GM12874 (cell line): ENCODE data around the gene TBC1D14.

ENCODE experiments used
- TF ChIP-seq, protein P1 (sequence below): IDR thresholded peaks from 2 replicates; pipeline ENCODE4 v1.5.1; 2011; ENCODE audit warnings: low read depth, mild to moderate bottlenecking, control low read depth, low read length, moderate library complexity; ENCODE audit not compliant: insufficient read depth

The TBC1D14 gene

DNA sequence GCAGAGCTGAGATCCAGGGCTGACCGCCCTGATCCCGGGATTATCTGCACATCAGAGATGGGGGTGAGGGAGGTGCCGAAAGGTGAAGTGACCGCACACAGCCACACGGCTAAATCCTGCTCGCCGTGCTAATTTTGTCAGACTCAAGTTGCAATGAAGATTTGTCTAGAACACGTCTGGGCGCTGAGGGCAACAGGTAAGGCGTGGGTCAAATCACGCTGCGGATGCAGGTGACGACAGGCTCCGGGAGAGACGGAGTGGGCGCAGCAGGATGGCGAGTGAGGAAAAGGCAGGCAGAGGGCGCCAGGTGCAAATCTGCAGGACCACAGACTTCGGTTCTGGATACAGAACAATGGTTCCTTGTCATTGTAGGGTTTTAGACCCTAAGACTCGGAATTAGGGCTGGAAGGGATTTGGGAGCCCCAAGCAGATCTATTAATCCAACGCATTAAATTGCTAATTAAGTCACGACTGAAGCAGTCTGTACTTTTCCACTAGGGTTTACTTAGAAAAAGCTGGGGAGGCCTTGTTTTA, 1.9 kb upstream of the TBC1D14 start:
- TF ChIP-seq, protein P1, sequence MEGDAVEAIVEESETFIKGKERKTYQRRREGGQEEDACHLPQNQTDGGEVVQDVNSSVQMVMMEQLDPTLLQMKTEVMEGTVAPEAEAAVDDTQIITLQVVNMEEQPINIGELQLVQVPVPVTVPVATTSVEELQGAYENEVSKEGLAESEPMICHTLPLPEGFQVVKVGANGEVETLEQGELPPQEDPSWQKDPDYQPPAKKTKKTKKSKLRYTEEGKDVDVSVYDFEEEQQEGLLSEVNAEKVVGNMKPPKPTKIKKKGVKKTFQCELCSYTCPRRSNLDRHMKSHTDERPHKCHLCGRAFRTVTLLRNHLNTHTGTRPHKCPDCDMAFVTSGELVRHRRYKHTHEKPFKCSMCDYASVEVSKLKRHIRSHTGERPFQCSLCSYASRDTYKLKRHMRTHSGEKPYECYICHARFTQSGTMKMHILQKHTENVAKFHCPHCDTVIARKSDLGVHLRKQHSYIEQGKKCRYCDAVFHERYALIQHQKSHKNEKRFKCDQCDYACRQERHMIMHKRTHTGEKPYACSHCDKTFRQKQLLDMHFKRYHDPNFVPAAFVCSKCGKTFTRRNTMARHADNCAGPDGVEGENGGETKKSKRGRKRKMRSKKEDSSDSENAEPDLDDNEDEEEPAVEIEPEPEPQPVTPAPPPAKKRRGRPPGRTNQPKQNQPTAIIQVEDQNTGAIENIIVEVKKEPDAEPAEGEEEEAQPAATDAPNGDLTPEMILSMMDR, result peak; percentile 44; the same call in 1 of the 2 replicates

DNA sequence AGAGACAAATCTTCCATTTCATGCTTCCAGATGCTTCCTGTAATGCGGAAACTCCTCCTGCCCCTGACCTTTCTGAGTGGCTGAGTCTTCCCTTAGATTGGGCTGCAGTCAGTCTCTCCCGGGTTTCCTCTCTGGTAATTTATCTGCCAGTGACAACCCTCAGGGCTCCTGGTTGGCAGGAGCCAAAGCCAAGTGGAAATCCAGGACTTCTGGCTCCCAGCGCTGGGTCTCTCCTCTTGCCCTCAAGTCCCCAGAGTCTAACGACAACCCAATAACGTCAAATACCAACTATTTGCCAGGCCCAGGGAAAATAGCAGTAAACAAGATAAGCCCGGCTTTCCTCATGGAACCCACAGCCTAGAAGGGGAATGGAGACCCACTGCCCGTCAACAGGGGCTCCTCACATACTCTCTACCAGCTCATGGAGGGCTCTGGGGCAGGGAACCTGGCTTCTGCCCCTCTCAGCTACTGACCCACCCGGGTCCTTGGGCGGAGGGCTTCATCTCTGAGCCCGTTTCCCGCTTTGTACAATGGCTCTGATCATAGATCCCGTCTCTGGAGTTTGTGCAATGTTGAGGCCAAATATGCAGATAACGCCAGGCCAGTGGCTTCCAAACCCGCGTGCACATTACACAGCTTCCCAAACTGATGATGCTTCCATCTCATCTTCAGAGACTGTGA, 1.1 kb upstream of the TBC1D14 start:
- TF ChIP-seq, protein P1, result no peak

DNA sequence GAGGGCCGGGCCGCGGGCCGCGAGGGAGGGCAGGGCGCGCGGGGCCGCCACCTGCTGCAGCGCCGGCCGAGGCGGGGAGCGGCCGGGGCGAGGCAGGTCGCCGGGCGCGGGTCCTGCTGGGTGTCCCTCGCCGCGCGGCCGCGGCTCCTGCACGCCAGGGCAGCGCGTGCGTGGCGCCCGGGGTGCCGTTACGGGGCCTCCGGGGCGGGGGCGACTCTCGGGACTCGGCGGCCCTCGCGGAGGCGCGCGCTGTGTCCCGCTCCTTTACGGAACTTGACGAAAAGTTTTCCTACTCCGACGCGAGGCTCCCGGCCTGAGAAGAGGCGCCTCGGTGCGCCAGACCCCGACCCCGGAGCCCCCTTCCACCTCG, 329 bp downstream of the TBC1D14 start:
- TF ChIP-seq, protein P1, result no peak

DNA sequence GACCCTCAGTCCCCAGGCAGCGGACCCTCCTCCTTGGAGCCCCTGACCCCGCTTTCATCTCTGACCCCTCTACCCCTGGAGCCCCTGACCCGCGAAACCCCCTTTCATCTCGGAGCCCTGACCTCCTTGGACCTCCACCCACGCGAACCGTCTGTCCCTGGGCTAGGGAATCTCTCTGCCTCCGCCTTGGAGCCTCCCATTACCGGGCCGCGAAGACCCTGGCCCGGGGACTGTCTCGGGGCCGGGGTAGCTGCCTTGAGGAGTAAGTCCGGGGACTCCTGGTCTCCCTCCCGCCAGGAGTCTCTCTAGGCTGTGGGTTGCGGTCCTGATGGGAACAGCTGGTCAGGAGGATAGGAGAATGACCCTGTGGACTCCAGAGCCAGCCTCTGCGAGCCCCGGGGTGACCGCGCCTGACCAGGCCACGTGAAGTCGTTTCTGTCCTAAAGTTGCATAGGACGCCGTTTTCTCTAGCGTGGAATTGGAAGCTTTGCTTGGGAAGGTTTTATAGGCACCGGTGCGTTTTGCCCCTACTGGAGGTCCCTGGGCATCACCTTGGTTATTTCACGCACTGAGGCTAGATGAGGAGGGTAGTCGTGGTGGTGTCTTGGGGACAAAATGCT, 824 bp downstream of the TBC1D14 start:
- TF ChIP-seq, protein P1, result peak; percentile 44

DNA sequence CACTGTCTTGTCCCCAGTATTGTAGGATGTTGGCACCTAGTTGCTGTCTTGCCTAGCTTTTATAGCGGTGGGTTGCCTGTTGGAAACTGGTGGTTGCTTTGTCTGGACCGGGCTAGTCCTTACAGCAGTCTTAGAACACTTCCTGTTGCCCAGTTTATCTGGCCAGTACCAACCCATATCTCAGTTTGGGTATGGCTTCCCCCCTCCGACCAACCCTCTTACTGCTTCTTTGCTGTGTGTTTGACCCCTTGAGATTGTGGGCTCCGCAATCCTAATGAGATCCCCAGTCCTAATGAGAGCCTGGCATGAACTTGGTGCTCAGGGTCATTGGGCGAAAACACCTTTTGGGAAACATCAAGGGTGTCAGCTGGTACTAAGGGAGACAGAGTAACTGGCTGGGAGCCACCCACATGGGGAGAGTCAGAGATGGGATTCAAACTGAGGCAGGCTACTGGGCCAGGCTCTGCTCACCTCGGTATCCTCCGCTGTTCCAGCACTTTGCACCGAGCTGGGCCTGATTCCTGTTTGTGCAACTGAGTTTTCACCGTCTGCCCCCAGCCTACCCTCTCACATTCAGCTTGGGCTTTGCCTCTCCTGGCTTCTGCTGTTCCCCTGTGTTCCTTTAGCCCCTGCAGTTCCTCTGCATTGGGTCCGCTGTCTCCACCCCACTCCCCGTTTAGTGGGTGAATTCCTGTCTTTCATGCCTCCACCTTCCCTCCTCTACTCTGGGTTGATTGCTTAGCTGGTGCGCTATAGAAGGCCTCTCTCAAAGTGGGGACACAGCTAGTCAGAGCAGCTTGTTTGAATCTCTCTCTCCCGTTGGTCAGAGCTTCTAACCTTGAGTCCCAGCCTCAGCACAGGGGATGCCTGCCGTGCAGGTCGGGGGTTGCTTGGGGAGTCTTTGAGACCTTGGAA, 1.6 kb downstream of the TBC1D14 start:
- TF ChIP-seq, protein P1, result no peak

DNA sequence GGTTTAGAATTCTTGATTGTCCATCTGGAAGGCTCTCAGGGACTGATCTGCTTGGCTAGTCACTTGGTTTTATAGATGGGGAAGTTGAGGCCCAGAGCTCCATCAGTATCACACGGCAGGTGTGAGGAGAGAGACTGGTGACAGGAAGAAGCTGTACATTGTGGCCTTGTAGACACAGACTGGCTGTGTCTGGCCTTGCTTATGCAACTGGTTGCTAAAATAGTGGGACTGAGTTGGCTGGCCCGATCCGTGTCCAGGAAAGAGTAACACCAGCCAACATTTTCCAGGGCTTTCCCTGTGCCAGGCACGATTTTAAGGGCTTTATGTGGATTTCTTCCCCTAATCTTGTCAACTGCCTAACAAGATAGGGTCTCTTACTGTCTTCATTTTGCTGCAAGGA, 2.8 kb downstream of the TBC1D14 start:
- TF ChIP-seq, protein P1, result no peak

DNA sequence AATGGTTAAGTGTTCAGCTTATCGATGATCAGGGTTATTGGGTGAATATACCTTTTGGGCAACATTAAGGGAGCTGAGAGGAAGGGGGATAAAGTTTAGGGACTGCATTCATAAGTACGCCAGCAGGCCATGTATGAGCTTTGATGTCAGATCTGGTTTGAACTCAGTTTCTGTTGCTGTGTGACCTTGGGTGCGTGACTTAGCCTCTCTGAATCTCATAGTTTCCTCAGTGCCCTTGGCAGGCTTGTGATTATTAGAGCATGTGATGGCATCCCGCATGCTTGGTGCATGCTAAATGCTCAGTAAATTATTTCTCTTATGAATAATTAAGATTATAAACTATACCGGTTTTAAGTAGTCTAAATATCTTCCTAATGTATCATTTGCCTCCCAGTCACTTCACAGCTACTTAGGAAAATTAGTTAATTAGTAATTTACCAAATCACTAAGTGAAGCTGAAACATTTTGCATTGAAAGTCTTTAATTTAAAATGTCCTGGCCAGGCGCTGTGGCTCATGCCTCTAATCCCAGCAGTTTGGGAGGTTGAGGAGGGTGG, 3.8 kb downstream of the TBC1D14 start:
- TF ChIP-seq, protein P1, result no peak
